Amniotic epithelial cell (primary cell): Measurements from ENCODE around the gene CNOT6.

ENCODE experiments used
- DNase-seq: peaks from one replicate; pipeline ENCODE4 v3.0.0-alpha.2; 2010; ENCODE audit warnings: low read depth

CNOT6 gene

DNA sequence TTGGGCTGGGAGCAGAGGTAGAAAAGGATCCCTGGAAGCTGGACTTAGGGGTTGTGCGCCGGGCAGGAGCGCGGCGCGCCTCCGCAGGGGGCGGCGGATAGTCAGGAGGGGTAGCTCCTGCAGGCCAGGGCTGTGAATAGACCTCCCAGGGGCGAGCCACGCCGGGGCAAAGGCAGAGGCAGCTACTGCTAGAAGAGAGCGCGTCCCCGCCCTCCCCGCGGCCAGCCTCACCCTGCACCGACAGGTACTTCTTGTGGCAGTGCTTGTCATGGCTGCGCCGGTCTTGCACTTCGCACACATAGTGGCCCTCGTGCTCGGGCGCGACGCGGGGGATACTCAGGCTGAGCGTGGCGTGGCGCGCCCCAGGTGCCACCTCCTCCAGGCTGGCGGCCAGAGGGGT, 127.1 kb downstream of the CNOT6 start:
- DNase-seq: no peak

DNA sequence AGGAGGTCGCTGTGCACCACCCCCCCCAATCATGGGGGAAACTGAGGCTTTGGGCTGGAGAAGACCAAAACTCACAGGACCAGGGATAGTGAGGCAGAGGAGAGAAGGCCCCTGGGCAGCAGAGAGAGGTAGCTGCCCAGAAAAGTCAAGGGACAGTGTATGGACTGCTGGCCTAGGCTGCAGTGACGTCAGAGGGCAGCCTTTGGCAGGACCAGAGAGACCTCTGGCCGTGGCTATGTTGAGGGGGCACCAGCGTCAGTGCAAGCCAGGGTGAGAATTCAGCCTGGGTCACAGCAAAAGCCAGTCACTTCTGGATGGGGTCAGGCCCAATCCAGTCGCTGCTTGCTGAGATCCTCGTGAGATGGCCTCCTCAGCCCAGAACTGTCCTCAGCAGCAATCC, 128.7 kb downstream of the CNOT6 start:
- DNase-seq: no peak

DNA sequence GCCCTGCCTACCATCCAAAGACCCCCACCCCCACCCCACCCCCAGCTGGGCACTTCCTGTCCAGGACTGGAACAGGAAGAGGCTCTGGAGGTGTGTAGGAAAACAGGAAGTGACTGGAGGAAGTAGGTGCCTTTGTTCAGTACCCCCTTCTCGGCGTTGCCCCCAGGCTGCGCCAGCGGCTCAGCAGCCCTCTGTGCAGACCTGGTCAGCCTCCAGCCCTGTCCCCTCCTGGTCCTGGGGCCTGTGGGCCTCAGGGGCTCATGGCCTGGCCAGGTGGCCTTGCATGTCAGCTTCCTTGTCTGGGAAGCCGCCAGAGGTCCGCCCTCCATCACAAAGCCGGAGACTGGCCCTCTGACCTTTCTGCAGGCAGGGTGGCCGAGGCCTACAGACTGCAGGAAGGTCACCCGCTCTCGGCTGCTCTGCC, 129.2 kb downstream of the CNOT6 start:
- no peak for DNase-seq

DNA sequence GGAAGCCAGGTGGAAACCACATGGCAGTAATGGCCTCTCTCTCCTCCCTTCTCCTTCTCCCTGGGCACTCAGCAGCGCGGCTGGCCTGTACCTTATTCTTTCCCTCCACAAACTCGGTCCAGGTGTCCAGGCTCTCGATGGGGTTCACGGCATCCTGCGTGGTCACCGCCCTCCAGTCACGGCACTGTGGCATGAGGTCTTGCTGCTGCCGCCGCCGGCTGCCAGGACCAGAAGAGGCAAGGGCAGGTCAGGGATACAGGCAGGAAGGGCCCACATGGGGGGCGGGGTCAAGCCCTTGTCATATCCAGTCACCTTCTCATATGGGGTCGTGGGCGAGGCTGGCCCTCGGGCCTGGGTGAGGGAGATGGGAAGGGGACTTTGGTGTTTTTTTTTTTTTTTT, 129.7 kb downstream of the CNOT6 start:
- DNase-seq: no peak

- DNase-seq: no peak
Observed at GRCh38 chr5:180624587-180624986, 130.4 kb downstream of the CNOT6 start.

DNA sequence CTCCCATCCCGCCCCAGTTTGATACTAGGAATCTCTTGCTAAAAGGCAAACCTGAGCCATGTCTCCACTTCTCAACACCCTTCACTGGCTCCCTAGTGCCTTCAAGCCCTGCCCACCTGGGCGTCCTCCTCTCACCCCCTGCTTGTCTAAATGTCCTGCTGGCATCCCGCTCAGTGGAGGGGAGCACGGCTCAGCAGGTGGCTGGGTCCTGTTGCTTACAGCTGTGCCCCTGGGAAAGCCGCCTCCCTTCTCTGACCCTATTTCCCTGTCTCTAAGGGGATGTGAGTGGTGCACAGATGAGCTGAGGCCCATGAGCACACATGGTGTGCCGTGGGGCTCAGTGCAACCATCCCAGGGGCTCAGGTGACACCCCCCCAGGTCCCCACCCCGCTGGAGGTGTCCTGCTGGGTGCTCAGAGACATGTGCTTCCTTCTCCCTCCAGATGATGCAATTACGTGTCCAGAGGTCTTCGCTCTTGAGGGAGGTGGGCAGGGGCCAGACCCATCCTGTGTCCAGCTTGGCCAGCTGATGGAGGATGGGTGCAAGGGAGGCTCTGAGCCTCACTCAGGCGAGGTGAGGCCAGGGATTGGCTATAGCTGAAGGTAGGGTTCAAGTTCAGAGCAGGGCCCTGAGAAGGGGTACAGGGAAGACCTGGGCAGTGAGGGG, 131.1 kb downstream of the CNOT6 start:
- no peak for DNase-seq

GRCh38 chr5:180625791-180626660, 131.8 kb downstream of the CNOT6 start:
- no peak for DNase-seq

DNA sequence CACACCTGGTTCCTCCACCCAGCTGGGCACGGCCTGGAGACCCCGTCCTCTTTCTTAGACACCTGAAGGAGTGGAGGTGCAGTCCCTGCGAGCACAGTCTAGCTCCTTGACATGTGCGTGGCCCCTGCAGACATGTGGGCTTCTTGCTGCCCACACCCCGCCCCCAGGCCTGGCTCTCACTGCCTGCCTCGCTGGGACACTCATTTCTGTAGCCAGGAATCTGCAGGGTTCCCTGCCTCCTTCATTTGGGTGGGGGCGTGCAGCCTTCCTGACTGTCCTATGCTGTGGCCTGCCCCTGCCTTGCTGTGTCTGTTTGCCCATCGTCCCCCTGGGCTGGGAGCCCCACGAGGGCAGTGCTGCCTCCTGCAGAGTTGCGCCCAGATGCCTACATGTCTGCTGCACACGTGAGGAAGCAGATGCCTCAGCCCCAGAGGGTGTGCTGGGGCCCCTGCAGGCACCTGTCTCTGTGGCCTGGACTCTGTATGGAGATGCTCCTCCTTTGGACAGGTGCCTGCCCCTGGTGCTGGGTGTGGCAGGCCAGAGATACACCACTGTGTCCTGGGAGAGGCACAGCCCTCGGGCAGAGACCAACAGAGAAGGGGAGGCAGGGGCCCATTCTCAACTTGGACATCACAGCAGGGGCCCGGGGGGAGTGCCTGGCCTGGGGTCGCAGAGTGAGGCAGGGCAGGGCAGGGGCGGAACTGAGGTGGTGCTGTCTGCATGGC, 132.6 kb downstream of the CNOT6 start:
- DNase-seq: no peak

- no peak for DNase-seq
Observed at GRCh38 chr5:180627386-180628120, 133.4 kb downstream of the CNOT6 start.
